ENCODE results near the gene ITGAV.

DNA sequence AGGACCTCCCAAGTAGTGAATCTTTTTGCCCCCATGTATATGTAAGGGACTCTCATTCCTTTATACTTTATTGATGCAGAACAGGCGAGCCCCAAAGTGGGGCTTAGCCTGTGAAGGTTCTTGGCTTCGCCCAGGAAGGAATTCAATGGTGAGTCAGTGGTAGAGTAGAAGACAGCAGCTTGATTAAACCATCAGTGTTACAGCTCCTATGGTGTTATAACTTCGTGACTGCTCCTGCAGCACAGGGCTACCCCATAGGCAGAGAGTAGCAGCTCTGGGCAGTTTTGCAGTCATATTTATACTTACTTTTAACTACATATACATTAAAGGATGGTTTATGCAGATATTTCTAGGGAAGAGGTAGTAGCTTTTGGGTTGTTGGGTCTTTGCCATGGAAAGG is 115.0 kb downstream of the ITGAV start:
- TF ChIP-seq, protein P1, sequence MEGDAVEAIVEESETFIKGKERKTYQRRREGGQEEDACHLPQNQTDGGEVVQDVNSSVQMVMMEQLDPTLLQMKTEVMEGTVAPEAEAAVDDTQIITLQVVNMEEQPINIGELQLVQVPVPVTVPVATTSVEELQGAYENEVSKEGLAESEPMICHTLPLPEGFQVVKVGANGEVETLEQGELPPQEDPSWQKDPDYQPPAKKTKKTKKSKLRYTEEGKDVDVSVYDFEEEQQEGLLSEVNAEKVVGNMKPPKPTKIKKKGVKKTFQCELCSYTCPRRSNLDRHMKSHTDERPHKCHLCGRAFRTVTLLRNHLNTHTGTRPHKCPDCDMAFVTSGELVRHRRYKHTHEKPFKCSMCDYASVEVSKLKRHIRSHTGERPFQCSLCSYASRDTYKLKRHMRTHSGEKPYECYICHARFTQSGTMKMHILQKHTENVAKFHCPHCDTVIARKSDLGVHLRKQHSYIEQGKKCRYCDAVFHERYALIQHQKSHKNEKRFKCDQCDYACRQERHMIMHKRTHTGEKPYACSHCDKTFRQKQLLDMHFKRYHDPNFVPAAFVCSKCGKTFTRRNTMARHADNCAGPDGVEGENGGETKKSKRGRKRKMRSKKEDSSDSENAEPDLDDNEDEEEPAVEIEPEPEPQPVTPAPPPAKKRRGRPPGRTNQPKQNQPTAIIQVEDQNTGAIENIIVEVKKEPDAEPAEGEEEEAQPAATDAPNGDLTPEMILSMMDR (IDR thresholded peaks at IDR 0.05), result no peak
- no peak for TF ChIP-seq POLR2A (IDR thresholded peaks at IDR 0.05; ENCODE audit: low read depth)
- no peak for TF ChIP-seq EP300 (IDR thresholded peaks at IDR 0.05)
- TF ChIP-seq POLR2AphosphoS5 (IDR thresholded peaks at IDR 0.05), result no peak

Measured in esophagus muscularis mucosa (tissue), 4 donors.